Activated CD4-positive, alpha-beta memory T cell treated with anti-CD3 and anti-CD28 coated beads for 36 hours (primary cell): ENCODE data around the gene C1orf198. TPM values are rescaled to one million over a fixed set of nuclear protein-coding genes. Genes with fewer than 3 reads are reported as not detected.

Experiments
- CTCF ChIA-PET: fragments of 350-600 bp; sonication (Branson Sonifier 250); formaldehyde crosslinking; loops from one replicate; lab custom pipeline; 2021; ENCODE audit warnings: antibody characterized with exemption, inconsistent platforms; lab: Charles Lee
- POLR2A ChIA-PET: fragments of 350-600 bp; sonication (Branson Sonifier 250); formaldehyde crosslinking; loops from one replicate; lab custom pipeline; 2021; ENCODE audit warnings: antibody characterized with exemption; lab: Charles Lee
- DNase-seq: peaks from one replicate; pipeline ENCODE4 v3.0.0-alpha.2; 2020
- H3K27ac Mint-ChIP-seq: one replicate; pipeline ENCODE4 v1.8.0; 2021; ENCODE audit warnings: mixed read lengths
- H3K27me3 Mint-ChIP-seq: one replicate; pipeline ENCODE4 v1.8.0; 2021; ENCODE audit warnings: mixed read lengths
- H3K36me3 Mint-ChIP-seq: one replicate; pipeline ENCODE4 v1.8.0; 2021; ENCODE audit warnings: mixed read lengths
- H3K4me1 Mint-ChIP-seq: one replicate; pipeline ENCODE4 v1.8.0; 2021; ENCODE audit warnings: low read depth, mixed read lengths
- H3K4me3 Mint-ChIP-seq: one replicate; pipeline ENCODE4 v1.8.0; 2021; ENCODE audit warnings: mild to moderate bottlenecking, mixed read lengths
- H3K9me3 Mint-ChIP-seq: one replicate; pipeline ENCODE4 v1.8.0; 2021; ENCODE audit warnings: mixed read lengths
- intact Hi-C: fragments of 100-400 bp; cut with micrococcal nuclease; formaldehyde crosslinking; loops from one replicate; pipeline ENCODE4 v1.15.1; 2023
- total RNA-seq, 2 experiments: library from RNA; stranded (reverse); gene quantifications; one replicate each; pipeline ENCODE4 v1.2.3, GENCODE V29; 2021

C1orf198 gene
- total RNA-seq, 2 experiments from 2014 or later: 6.4 to 7.2 TPM

DNA sequence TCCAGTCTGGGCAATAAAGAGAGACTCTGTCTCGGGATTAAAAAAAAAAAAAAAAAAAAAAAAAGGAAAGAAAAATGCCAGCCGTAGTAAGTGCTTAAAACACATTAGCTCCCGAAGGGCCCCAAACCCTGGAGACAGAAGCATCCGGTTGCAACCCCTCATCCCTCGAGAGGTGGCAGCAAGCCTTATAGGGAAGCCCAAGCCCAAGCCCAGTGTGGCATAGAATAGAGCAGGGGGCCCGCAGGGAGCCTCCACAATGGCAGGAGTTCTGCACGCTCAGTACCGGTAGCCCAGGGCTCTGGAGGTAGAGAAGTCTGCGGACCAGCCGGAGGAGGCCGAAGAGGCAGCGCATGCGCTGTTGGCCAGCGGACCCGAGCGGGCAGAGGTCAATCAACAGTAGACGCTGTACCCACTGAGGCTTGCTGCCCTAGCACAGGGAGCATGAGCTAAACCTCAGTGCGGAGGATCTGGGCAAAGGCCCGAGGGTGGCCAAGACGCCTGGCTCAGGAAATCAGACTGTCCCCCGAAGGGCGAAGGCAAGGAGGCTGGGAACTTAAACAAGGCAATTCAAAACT is 34.1 kb upstream of the C1orf198 start:
- Mint-ChIP-seq H3K4me3 (no peak overlapping the region), H3K27me3 (no peaks in the 10 kb centered on the region), H3K4me1 (no peaks in the 10 kb centered on the region), H3K27ac (no peak overlapping the region), H3K36me3 (peaks cover 16% of the 10 kb centered on the region), H3K9me3 (no peaks in the 10 kb centered on the region)
- no peak for DNase-seq
- ChIA-PET CTCF (interaction anchor here (0.7 to 1.4 kb wide), 2 partner anchors 14 to 16 kb away, joined by 3 read pairs; no protein-coding TSS in a partner anchor), POLR2A (no interaction called here)
- intact Hi-C loops: no loop called here

DNA sequence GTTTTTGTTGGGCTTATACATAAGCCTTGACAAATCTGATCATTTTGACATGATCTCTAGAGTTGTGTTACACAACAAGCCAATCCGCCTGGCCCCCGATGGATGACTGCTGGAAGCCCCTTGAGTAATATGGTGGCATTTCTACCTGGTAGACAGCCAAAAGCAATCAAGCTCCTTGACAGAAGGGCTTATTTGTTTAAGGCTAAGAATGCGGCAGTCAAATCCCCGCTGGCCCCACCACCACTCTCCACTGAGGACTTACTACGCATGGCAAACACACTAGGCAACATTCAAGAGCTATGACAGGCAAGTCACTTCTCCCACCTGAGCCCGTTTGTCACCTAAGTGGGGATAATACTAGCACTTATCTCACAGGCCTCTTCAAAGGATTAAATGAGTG is 33.4 kb upstream of the C1orf198 start:
- no peaks in the 10 kb centered on the region for H3K9me3 Mint-ChIP-seq
- ChIA-PET POLR2A (no interaction called here), CTCF (interaction anchor here (0.6 to 1.4 kb wide), 2 partner anchors 15 to 17 kb away, joined by 3 to 4 read pairs; no protein-coding TSS in a partner anchor)
- intact Hi-C loops: no loop called here
- no peak for DNase-seq
- no peaks in the 10 kb centered on the region for H3K27me3 Mint-ChIP-seq
- H3K4me1 Mint-ChIP-seq: no peaks in the 10 kb centered on the region
- H3K4me3 Mint-ChIP-seq: no peak overlapping the region
- no peak overlapping the region for H3K27ac Mint-ChIP-seq
- H3K36me3 Mint-ChIP-seq: peaks cover 12% of the 10 kb centered on the region

DNA sequence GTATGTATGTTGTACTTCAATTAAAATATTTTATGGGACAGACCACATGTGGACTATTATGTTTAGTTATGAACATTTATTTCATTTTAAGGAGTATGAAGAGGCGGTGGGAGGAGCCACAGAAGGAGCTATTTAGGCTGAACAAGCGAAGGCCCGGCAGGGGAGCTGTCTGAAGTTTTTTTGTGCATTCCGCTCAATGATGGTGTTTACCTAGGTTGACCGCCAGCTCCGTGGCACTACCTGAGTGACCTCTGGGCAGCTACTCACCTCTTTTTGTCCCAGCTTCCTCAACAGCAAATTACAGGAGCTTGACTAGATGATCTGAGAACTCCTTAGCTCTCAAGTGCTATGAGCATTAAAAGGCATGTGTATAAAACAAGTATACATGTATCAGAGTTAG is 32.7 kb upstream of the C1orf198 start:
- POLR2A ChIA-PET: no interaction called here

DNA sequence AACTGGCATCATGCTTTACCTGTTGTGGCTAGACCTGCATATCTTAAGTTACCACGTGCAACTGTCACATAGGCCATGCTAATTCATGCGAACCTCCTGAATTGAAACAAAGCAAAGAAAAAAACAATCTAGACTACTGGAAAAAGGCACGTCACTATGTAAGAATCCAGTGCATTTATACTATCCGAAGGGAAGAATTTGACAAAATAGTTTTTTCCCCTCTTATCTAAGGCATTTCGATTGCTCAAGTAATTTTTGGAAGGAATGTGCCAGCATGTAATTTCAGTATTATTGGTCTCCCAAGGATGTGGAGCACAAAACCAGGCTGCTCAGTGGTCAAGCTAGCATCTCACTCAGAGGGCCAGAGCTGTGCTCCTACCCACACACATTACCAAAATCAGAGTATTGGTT is 31.5 kb upstream of the C1orf198 start:
- POLR2A ChIA-PET: interaction anchor here (0.6 kb wide), 1 partner anchor 127 kb away, joined by 4 read pairs; no protein-coding TSS in a partner anchor
- CTCF ChIA-PET: no interaction called here
- intact Hi-C loops: no loop called here
- no peak overlapping the region for H3K4me3 Mint-ChIP-seq
- no peaks in the 10 kb centered on the region for H3K9me3 Mint-ChIP-seq
- no peak overlapping the region for H3K27ac Mint-ChIP-seq
- DNase-seq: no peak
- H3K4me1 Mint-ChIP-seq: no peaks in the 10 kb centered on the region
- H3K36me3 Mint-ChIP-seq: peaks cover 5% of the 10 kb centered on the region
- no peaks in the 10 kb centered on the region for H3K27me3 Mint-ChIP-seq

More for the DNA sequence above, 32.7 kb upstream of the C1orf198 start:
- Mint-ChIP-seq H3K36me3 (peaks cover 10% of the 10 kb centered on the region), H3K4me3 (no peak overlapping the region), H3K27me3 (no peaks in the 10 kb centered on the region), H3K4me1 (no peaks in the 10 kb centered on the region), H3K9me3 (no peaks in the 10 kb centered on the region), H3K27ac (no peak overlapping the region)
- intact Hi-C loops: no loop called here
- DNase-seq: no peak
- CTCF ChIA-PET: interaction anchor here (0.7 to 1.4 kb wide), 2 partner anchors 17 to 1592 kb away, joined by 3 read pairs; no protein-coding TSS in a partner anchor

DNA sequence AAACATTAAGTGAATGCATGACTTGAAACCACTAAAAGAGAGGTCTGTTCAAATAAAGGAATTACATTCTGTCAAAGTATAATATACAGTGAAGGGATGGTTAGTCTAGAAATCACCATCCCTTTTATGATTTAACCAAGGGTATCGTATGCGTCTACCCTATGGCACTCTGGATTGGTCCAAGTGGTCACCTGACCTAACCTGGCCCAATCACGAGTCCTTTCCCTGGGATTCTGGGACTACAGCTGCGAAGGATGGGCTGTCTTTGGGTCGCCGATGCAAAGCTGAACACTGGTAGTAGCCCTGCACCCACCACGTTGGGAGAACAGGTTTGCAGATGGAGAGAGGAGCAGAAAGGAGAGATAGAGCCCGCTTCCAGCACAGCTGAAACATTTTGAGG is 30.4 kb upstream of the C1orf198 start:
- intact Hi-C loops: no loop called here
- H3K27me3 Mint-ChIP-seq: no peaks in the 10 kb centered on the region
- ChIA-PET POLR2A (no interaction called here), CTCF (no interaction called here)
- no peak overlapping the region for H3K4me3 Mint-ChIP-seq
- DNase-seq: no peak
- no peak overlapping the region for H3K27ac Mint-ChIP-seq
- no peaks in the 10 kb centered on the region for H3K9me3 Mint-ChIP-seq
- H3K4me1 Mint-ChIP-seq: no peaks in the 10 kb centered on the region
- H3K36me3 Mint-ChIP-seq: peaks cover 3% of the 10 kb centered on the region

DNA sequence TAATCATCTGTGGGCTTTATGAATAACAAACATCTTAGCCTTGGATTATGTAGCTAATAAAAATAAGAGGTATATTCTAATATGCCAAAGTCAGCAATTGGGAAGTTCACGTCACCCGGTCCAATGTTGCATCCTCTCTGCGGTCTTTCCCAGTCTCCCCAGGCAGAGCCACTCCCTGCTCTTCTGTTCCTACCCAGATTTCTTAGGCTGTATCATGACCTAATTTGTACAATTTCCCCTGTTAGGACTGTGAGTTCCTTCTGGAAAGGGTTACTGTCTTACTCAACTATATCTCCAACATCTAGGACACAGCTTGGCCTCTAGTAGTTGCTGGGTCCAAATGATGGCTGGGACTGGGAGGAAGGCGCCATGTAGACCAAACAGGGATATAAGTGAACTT is 29.8 kb upstream of the C1orf198 start:
- Mint-ChIP-seq H3K27ac (no peak overlapping the region), H3K4me1 (no peaks in the 10 kb centered on the region), H3K4me3 (no peak overlapping the region), H3K36me3 (no peaks in the 10 kb centered on the region), H3K9me3 (no peaks in the 10 kb centered on the region), H3K27me3 (no peaks in the 10 kb centered on the region)
- CTCF ChIA-PET: no interaction called here
- DNase-seq: no peak
- intact Hi-C loops: no loop called here
- POLR2A ChIA-PET: no interaction called here

DNA sequence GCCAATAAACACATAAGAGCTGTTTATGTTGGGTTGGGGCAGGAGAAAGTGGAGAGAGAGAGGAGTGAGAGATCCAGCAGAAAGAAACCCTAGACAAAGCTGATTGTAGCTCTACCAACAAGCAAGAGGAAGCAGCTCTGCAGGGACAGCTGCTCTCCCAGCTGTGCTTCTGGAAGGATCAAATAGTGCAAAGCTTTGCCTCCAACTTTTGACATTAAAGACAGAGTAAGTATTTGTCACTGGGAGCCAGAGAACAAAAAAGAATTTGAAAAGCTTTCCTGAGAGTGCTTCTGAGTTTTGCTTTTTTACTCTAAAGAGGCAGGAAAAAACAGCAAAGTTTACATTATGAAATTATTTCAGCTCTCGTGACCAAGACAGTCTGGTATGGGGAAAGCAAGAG is 28.5 kb upstream of the C1orf198 start:
- Mint-ChIP-seq H3K9me3 (no peaks in the 10 kb centered on the region), H3K27ac (no peak overlapping the region), H3K36me3 (no peaks in the 10 kb centered on the region), H3K4me3 (no peak overlapping the region), H3K4me1 (no peaks in the 10 kb centered on the region), H3K27me3 (peaks cover 6% of the 10 kb centered on the region)
- DNase-seq: no peak
- CTCF ChIA-PET: interaction anchor here (0.9 to 1.3 kb wide), 2 partner anchors 21 to 82 kb away, joined by 3 to 5 read pairs; partner anchors contain the start of genes ARV1 and TTC13
- POLR2A ChIA-PET: no interaction called here
- intact Hi-C loops: no loop called here

DNA sequence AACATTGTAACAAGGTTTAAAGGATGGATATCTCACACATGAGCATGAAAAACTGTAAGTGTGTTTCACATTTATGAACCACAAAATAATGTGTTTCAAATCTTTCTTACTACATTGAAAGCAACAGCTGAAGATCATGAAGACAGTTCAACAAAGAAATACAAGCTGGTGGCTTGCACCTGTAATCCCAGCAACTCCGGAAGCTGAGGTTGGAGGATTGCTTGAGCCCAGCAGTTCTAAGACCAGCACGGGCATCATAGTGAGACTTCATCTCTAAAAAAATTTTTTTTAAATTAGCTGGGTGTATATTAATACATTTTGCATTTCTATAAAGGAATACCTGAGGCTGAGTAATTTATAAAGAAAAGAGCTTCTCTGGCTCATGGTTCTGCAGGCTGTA is 27.1 kb upstream of the C1orf198 start:
- DNase-seq: no peak
- Mint-ChIP-seq H3K36me3 (no peaks in the 10 kb centered on the region), H3K9me3 (no peaks in the 10 kb centered on the region), H3K4me1 (no peaks in the 10 kb centered on the region), H3K27ac (no peak overlapping the region), H3K27me3 (peaks cover 9% of the 10 kb centered on the region), H3K4me3 (no peak overlapping the region)
- ChIA-PET POLR2A (no interaction called here), CTCF (interaction anchor here (1.1 to 1.2 kb wide), 2 partner anchors 21 to 84 kb away, joined by 3 to 5 read pairs; no protein-coding TSS in a partner anchor)
- intact Hi-C loops: no loop called here

DNA sequence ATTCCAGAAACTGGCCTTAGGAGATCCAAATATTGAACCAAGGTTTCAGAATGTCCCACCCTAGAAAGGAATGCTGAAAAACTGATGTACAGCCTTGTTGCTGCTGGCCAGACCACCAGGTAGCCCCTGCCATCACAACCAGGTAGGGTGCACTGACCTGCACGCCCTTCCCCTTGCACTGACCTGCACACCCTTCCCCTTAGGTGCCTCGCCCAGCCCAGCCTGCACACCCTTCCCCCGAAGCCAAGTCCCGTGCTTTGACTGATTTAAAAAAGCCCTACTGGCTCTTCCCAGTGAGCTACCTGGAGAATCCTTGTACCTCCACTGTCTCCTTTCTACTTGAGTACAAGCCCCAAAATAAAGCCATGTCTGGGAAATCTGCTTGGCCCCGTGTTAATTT is 26.3 kb upstream of the C1orf198 start:
- no peaks in the 10 kb centered on the region for H3K9me3 Mint-ChIP-seq
- peaks cover 9% of the 10 kb centered on the region for H3K27me3 Mint-ChIP-seq
- ChIA-PET POLR2A (no interaction called here), CTCF (interaction anchor here (1.1 kb wide), 1 partner anchor 85 kb away, joined by 3 read pairs; no protein-coding TSS in a partner anchor)
- DNase-seq: no peak
- no peak overlapping the region for H3K27ac Mint-ChIP-seq
- H3K36me3 Mint-ChIP-seq: no peaks in the 10 kb centered on the region
- no peaks in the 10 kb centered on the region for H3K4me1 Mint-ChIP-seq
- H3K4me3 Mint-ChIP-seq: no peak overlapping the region
- intact Hi-C loops: no loop called here

DNA sequence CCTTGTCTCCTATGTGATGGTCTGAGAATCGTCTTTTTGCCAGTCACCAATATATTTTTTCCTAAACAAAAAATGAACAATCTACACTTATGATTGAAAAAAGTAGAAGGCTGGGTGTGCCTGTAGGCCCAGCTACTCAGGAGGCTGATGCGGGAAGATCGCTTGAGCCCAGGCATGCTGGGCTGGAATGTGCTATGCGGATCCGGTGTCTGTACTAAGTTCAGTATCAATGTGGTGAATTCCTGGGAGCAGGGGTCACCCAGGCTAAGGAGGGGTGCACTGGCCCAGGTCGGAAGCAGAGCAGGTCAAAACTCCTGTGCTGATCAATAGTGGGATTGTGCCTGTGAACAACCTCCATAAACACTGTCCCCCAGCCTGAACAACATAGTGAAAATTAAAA is 25.7 kb upstream of the C1orf198 start:
- no peak overlapping the region for H3K4me3 Mint-ChIP-seq
- ChIA-PET CTCF (no interaction called here), POLR2A (no interaction called here)
- no peak for DNase-seq
- intact Hi-C loops: no loop called here
- no peaks in the 10 kb centered on the region for H3K36me3 Mint-ChIP-seq
- H3K27me3 Mint-ChIP-seq: peaks cover 12% of the 10 kb centered on the region
- no peaks in the 10 kb centered on the region for H3K9me3 Mint-ChIP-seq
- no peak overlapping the region for H3K27ac Mint-ChIP-seq
- no peaks in the 10 kb centered on the region for H3K4me1 Mint-ChIP-seq

DNA sequence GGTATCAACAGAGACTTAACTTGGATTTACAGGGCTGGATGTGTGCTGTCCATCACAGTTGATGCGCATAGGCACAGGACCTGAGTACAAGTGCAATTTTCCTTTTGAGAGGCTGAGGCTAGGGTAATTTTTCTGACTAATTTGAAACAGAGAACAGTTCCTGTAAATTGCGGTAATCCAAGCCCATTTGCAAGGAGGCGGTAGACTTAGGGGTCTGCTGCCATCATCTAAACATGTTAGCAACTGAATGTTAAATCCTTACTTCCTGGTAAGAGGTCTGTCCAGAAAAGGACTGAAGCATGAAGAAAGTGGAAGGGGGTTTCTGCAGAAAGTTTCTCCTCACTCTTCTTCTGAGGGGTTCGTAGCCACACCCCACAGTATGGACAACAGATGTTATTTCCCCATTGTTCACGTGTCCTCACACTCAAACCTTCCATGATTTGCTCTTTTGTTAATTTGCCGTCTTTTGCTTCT is 23.7 kb upstream of the C1orf198 start:
- Mint-ChIP-seq H3K4me1 (no peaks in the 10 kb centered on the region), H3K4me3 (no peak overlapping the region), H3K27me3 (peaks cover 16% of the 10 kb centered on the region), H3K36me3 (no peaks in the 10 kb centered on the region), H3K9me3 (no peaks in the 10 kb centered on the region), H3K27ac (no peak overlapping the region)
- no peak for DNase-seq
- intact Hi-C loops: no loop called here
- CTCF ChIA-PET: no interaction called here
- POLR2A ChIA-PET: no interaction called here

DNA sequence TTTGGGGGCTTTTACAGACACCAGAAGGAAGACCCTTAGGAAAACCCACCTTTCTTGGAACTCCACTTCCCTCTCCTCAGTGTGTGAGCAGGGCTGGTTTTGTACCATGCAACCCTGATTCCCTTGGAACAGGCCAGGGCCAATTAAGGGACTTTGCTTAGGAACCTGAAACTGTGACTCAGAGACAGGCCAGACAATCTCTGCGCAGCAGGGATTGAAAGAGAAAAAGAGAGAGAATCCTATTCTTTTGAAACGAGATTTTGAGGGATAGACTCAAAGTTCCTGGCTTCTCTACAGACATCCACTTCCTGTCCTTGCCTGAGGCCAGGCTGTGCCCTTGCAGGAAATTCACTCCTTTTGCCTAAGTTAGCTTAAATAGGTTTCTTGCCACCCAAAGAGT is 23.1 kb upstream of the C1orf198 start:
- Mint-ChIP-seq H3K9me3 (no peaks in the 10 kb centered on the region), H3K27ac (no peak overlapping the region), H3K36me3 (no peaks in the 10 kb centered on the region), H3K27me3 (peaks cover 16% of the 10 kb centered on the region), H3K4me1 (no peaks in the 10 kb centered on the region), H3K4me3 (no peak overlapping the region)
- POLR2A ChIA-PET: no interaction called here
- DNase-seq: no peak
- intact Hi-C loops: no loop called here
- CTCF ChIA-PET: no interaction called here

DNA sequence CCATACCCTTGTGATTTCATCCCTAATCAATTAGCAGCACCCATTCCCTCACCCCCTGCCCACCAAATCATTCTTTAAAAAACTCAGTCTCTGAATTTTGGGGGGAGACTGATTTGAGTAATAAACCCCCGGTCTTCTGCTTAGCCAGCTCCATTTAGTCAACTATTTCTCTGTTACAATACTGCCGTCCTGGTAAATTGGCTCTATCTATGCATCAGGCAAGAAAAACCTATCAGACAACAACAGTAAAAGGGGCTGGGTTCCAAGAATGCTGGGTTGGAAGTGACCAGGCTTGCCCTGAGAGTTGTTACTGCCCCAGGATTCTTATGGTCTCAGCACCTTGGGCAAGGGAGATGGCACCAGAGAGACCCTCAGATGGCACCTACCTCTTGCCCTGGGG is 16.3 kb upstream of the C1orf198 start:
- H3K4me3 Mint-ChIP-seq: no peak overlapping the region
- CTCF ChIA-PET: no interaction called here
- POLR2A ChIA-PET: no interaction called here
- H3K27ac Mint-ChIP-seq: no peak overlapping the region
- intact Hi-C loops: no loop called here
- no peaks in the 10 kb centered on the region for H3K4me1 Mint-ChIP-seq
- DNase-seq: no peak
- peaks cover 38% of the 10 kb centered on the region for H3K27me3 Mint-ChIP-seq
- no peaks in the 10 kb centered on the region for H3K36me3 Mint-ChIP-seq
- peaks cover 7% of the 10 kb centered on the region for H3K9me3 Mint-ChIP-seq
